HG02885 (cell line): ENCODE results near the gene ZNF92.
"Not testable (repeated sequence)": the region's sequence is repeated elsewhere in the genome, so short reads cannot be mapped to it uniquely, and the experiment has no call there.

Experiments used
- ATAC-seq: cut with Tn5 transposase; IDR thresholded peaks from one replicate; pipeline ENCODE4 v1.9.1; 2021; ENCODE audit warnings: mild to moderate bottlenecking; ENCODE audit not compliant: unreplicated experiment, poor library complexity

The ZNF92 gene

DNA sequence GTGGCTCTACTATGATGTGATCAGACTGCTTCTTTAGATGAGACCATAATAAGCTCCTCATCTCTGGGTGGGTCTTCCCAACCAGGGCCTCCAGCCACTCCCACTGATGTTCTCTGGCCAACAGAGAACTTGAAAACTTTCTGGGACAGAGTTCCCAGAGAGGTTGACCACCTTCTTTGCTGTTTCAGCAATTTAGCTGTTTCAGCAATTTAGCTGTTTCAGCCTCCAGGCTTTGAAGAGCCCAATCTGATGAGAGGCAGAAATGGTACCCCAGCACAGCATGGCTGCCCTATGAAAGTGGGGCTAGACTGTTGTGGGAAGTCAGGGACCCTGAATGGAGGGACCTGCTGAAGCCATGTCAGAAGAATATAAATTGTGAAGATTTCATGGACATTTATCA is 49.0 kb downstream of the ZNF92 start:
- ATAC-seq = no peak

DNA sequence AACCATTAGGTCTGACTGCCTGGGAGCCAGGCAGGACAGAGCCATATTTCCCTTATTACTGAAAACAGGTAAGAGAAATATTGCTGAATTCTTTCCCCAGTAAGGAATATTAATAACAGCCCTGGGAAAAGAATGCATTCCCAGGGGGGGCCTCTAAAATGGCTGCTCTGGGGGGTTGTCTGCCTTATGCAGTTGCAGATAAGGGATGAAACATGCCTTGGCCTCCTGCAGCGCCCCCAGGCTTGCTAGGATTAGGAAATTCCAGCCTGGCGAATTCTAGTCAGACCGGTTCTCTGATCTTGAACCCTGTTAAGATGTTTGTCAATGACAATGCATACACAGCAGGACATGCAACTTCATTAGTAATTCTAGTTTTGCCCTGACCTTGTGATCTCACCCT is 49.6 kb downstream of the ZNF92 start:
- ATAC-seq = not testable (repeated sequence)

DNA sequence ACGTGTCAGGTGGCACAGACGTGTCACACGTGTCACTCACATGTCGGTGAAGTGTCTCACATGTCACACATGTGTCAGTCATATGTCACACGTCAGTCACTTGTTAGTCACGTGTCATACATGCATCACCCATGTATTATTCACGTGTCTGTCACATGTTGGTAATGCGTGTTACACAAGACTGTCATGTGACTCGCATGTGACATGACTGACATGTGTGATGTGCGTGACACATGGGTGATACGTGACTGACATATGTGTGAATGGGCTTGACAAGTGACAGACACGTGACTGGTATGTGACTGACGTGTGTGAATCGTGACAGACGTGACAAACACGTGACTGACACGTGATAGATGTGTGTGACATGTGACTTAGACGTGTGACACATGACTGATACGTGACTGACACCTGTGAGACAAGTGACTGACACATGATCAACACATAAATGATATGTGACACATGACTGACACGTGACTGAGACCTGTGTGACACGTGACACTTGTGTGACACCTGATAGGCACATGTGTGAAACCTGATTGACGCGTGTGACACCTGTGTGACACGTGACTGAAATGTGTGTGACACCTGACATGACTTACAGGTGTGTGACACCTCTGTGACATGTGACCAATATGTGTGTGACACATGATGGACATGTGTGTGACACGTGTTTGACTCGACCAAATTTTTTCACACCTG is 56.1 kb downstream of the ZNF92 start:
- no peak for ATAC-seq

DNA sequence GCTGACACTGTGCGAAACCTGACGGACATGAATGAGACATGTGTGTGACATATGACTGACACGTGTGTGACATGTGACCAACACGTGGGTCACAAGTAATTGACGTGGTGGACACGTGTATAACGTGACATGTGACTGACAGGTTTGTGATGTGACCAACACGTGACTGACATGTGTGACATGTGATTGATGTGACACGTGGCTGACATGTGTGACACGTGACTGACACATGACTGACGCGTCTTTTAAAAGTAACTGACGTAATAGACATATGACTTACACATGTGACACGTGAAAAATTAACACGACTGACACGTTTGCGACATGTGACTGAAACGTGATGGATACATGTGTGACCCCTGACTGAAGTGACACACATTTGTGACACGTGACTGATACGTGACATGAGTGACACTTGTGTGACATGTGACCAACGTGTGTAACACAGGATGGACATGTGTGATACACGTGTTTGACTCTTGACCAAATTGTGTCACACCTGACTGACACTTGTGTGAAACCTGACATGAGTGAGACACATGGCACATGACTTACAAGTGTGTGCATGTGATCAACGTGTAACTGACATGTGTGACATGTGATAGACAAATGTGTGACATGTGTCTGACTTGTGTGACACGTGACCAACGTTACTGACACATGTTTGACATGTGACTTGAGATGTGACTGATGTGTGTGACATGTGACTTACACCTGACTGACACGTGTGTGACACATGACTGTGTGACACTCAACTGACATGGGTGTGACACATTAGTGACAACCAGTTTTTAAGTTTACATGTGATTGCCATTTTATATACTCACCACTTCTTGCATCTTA is 56.9 kb downstream of the ZNF92 start:
- no peak for ATAC-seq

DNA sequence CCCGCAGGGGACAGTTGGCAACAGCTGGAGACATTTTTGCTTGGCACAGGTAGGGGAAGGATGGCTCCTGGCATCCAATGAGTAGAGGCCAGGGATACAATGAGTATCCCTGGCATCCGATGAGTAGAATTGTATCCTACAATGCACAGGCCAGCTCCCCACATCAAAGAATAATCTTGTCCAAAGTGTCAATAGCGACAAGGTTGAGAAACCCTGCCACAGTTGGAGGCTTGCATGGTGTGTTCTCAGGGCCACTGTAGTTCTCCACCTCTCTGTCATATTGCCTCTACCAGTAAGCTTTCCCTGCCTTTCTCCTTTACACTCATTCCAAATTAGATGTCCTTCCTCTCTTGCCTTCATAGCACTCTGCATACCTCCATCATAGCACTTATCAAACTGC is 60.7 kb downstream of the ZNF92 start:
- ATAC-seq = no peak

DNA sequence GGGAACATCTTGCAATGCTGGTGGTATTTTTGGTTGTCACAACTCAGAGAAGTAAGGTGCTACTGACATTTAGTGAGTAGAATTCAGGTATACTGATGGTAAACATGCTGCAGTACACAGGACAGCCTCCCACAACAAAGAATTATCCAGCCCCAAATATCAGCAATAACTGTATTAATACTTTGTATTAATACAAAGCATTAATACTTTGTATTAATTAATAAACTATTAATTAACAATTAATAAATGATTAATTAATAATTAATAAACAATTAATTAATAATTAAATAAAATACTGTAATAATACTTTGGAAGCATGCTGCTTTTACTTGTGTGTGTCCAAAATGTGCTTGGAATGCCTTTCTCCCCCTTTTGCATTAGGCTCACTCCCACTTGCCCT is 62.5 kb downstream of the ZNF92 start:
- no peak for ATAC-seq

DNA sequence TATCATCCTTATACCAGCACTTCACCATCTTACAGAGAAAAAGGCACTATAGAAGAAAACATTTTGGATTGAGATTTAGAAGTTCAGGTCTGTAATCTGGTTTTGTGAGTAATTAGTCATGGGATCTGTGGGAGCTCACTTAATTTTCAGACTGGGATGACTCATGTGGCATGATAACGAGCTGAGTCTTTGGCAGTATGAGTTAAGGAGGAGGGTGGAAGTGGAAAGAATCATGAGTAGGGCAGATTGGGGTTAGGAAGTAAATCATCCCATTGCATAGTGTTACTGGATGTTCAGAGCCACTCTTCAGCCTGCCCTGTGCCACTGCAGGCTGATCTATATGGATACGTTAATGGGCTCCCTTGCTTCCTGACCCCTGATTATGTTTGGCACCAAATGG is 64.9 kb downstream of the ZNF92 start:
- no peak for ATAC-seq

DNA sequence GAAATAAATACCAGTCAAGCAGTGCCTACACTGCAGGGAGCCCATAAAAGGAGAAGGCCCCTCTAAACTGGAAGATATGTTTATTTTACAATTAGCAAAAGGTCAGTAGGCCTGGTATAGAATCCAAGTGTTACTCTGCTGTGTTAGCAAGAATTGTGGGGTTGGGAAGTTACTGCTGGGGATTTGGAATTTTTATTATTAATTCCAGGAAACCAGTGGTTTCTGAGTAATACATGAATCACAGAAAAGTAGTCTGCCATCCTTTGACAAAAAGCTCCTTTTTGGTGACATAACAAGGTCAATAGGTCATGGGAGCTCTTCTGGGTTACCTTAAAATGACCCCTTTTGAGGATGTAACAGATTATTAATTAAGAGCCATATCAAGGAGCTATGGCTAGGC is 67.4 kb downstream of the ZNF92 start:
- ATAC-seq = no peak

DNA sequence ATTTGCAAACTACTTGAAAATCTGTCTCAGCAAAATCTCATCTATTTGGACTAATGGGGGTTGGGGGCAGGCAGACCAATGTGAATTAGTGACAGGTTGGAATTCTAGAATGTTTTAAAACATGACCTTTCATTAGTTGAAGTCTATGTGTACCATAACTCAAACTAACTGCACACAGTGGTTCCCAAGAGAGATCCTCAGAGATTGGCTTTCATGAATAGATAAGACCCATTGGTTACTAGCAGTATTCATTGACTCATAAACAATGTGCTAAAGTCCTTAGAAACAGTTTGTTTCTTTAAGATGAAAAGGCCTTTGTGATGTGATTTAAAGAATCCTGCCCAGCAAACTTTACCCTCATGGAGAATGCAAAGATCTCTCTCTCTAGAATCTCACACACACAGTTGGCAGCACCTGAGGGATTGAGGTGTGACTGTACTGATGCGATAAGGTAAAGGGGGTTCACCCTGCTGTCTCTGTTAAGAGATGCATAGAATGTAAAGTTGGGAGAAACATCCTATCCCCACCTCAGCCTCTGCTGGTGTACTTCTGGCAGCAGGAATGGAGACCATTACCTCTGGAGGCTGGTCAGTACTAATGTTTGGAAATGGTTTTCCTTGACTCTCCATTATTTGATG is 70.7 kb downstream of the ZNF92 start:
- no peak for ATAC-seq

DNA sequence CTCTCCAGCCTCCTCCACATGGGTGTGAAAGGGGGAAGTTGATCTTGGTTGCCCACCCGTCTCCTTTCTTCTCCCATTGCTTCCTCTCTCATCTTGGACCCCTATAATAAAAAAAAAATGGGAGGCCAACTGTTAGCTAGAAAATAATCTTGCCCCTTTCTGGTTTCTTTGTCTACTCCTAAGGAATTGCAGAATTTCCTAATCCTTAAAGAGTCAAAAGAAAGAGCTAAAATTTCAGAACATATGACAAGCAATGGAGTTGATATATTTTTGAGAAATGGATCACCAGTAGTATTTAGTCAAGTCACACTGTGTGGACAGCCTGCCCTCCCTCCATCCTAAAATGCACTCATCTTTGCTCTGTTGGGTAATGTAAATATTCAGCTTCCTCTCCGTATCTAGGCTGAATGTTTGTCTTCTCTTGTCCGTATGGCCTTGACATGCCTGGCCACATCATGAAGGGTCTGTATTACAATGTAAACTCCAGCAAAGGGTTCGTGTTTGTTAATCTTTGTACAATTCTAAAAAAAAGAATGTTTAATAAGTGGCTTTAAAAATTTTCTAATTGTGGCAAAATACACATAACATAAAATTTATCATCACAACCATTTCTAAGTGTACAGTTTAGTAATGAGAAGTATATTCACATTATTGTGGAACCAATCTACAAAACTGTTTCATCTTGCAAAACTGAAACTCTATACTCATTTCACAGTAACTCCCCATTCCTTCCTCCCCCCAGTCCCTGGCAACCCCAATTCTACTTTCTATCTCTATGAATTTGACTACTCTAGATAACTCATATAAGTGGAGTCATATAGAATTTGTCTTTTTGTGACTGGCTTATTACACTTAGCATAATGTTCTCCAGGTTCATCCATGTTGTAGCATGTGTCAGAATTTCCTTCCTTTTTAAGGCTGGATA is 71.5 kb downstream of the ZNF92 start:
- ATAC-seq = no peak

DNA sequence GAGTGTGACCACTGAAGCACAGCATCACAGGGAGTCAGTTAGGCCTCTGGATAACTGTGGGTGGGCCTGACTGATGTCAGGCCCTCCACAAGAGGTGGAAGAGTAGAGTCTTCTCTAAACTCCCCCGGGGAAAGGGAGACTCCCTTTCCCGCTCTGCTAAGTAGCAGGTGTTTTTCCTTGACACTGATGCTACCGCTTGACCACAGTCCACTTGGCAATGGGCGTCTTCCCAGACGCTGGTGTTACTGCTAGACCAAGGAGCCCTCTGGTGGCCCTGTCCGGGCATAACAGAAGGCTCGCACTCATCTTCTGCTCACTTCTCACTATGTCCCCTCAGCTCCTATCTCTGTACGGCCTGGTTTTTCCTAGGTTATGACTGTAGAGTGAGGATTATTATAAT is 73.4 kb downstream of the ZNF92 start:
- ATAC-seq = not testable (repeated sequence)

DNA sequence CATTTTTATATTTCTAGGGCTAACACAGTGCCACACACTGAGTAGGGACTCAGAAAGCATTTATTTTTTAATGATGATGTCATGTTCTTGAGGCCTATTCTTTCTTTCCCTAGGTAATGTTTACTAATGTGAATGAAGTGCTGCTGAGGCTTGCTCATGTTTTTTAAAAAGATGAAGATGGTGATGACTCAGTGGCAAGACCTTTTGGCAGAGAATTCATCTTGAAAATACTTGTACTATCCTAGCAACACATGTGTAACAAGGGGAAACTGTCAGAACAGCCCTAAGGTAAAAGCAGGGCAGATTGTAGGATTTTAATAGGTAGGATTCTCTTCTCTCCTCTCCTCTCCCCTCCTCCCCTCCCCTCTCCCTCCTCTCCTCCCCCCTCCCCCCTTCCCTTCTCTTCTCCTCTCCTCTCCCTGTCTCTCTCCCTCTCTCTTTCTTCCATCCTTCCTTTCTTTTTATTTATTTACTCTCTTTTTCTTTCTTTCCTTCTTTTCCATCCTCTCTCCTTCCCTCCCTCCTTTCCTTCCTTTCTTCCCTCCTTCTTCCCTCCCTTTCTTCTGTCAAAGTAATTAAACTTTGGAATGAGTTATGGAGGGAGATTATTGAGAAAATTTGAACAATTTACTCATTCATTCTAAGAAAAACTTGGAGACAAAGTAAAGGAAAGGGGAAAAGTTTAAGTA is 75.3 kb downstream of the ZNF92 start:
- ATAC-seq = no peak

DNA sequence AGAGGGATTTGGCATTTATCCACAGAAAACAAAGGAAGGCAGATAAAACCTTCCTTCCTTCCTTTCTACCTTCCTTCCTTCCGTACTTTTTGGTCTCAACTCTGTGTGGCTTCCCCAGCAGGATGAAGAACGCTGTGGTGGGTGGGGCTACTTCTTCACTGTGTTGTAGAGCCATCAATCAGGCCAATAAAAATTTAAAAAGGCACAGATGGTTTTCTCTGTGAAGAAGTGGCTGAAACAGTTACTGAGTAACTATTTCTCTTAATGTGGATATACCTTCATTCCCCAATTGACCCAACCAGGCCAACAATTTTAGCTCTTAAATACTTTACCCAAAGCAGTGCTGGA is 75.8 kb downstream of the ZNF92 start:
- no peak for ATAC-seq
